Caco-2 (cell line): ENCODE data around the gene TMEM244. TPM values are rescaled to one million over a fixed set of nuclear protein-coding genes. Genes with fewer than 3 reads are reported as not detected.

Experiments
- BruUV-seq: library from RNA; stranded (reverse); fragments of 400-500 nt; replicated peaks from 2 replicates; lab custom pipeline; 2021; lab: Mats Ljungman, UMichigan
- CTCF ChIA-PET: fragments of 300-600 bp; sonication (Branson Sonifier 250); formaldehyde crosslinking; loops from one replicate; lab custom pipeline; 2022; ENCODE audit warnings: antibody characterized with exemption; lab: Charles Lee
- POLR2A ChIA-PET: fragments of 300-600 bp; sonication (Branson Sonifier 250); formaldehyde crosslinking; loops from one replicate; lab custom pipeline; 2022; ENCODE audit warnings: antibody characterized with exemption; lab: Charles Lee
- DNase-seq, 2 experiments: peaks; one replicate each; pipeline versions ENCODE4 v3.0.0 to v3.0.0-alpha.2; 2020 to 2022
- H3K27me3 ChIP-seq: replicated peaks from 2 replicates; pipeline ENCODE4 v1.6.0; 2011; ENCODE audit warnings: low read length; ENCODE audit not compliant: control insufficient read depth, insufficient read depth
- H3K36me3 ChIP-seq: 2 replicates; pipeline ENCODE4 v1.5.1; 2011; ENCODE audit warnings: low read length; ENCODE audit not compliant: control insufficient read depth, insufficient read depth
- H3K4me1 ChIP-seq: fragments of 250-450 bp; sonication (Bioruptor Pico); 2 replicates; pipeline ENCODE4 v1.5.1; 2020; ENCODE audit warnings: mild to moderate bottlenecking
- H3K4me3 ChIP-seq: 2 replicates; pipeline ENCODE4 v1.5.1; 2011; ENCODE audit warnings: low read depth, mild to moderate bottlenecking, control low read depth, low read length
- H3K9me3 ChIP-seq: fragments of 250-450 bp; sonication (Bioruptor Pico); 2 replicates; pipeline ENCODE4 v1.5.1; 2020; ENCODE audit warnings: mild to moderate bottlenecking, moderate library complexity
- H3K27ac Mint-ChIP-seq: one replicate; pipeline ENCODE4 v1.8.0; 2022; ENCODE audit warnings: mixed read lengths; ENCODE audit not compliant: unreplicated experiment
- H3K27me3 Mint-ChIP-seq: one replicate; pipeline ENCODE4 v1.8.0; 2022; ENCODE audit warnings: mixed read lengths; ENCODE audit not compliant: insufficient read depth, unreplicated experiment
- H3K36me3 Mint-ChIP-seq: one replicate; pipeline ENCODE4 v1.8.0; 2022; ENCODE audit warnings: mild to moderate bottlenecking, mixed read lengths; ENCODE audit not compliant: insufficient read depth, unreplicated experiment
- H3K4me1 Mint-ChIP-seq: one replicate; pipeline ENCODE4 v1.8.0; 2022; ENCODE audit warnings: low read depth, mixed read lengths; ENCODE audit not compliant: unreplicated experiment
- H3K4me3 Mint-ChIP-seq: one replicate; pipeline ENCODE4 v1.8.0; 2022; ENCODE audit warnings: mild to moderate bottlenecking, moderate library complexity, mixed read lengths; ENCODE audit not compliant: unreplicated experiment
- H3K9me3 Mint-ChIP-seq: one replicate; pipeline ENCODE4 v1.8.0; 2022; ENCODE audit warnings: mixed read lengths; ENCODE audit not compliant: unreplicated experiment
- intact Hi-C: fragments of 100-400 bp; cut with micrococcal nuclease; formaldehyde crosslinking; loops from one replicate; pipeline ENCODE4 v1.10.0; 2022; ENCODE audit not compliant: unreplicated experiment
- total RNA-seq: library from RNA; stranded (reverse); gene quantifications from 2 replicates; pipeline ENCODE4 v1.2.3, GENCODE V29; 2022
- TF ChIP-seq, protein P1 (sequence below), 2 experiments: fragments of 200-600 bp in 1 of 2; IDR thresholded peaks; 1 replicate in 1 of 2; 2 replicates in 1 of 2; pipeline versions ENCODE4 v1.5.1 to v1.8.0; 2011 to 2022; ENCODE audit warnings: antibody characterized with exemption in 1 of 2, control low read depth in 1 of 2, inconsistent platforms in 1 of 2, low read depth in 1 of 2, low read length in 1 of 2, mild to moderate bottlenecking in 1 of 2, moderate library complexity in 1 of 2; ENCODE audit not compliant: insufficient read depth in 1 of 2, severe bottlenecking in 1 of 2, unreplicated experiment in 1 of 2

TMEM244 gene
- total RNA-seq, 1 experiment from 2014 or later = not detected

DNA sequence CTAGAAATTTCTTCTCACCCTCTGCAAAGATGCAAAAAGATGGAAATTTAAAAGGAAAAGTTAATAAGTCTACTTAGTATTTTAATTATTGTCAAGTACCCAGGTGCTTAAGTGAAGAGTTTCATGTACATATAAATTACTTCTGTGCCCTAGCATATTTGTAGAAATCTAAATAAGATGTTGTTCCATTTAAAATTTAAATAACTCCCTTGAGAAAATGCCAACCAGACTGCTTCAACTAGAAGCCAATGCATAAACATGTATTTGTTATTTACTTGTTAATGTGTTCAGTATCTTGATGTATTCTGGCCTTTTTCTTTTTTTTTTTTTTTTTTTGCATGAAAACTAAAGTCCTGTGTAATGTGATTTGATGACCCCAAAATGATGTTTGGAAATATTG is 6.3 kb upstream of the TMEM244 start:
- no peaks in the 10 kb centered on the region for H3K27me3 ChIP-seq
- H3K36me3 ChIP-seq = no peaks in the 10 kb centered on the region
- peaks cover 3% of the 10 kb centered on the region for H3K27me3 Mint-ChIP-seq
- DNase-seq = no peak
- no peaks in the 10 kb centered on the region for H3K4me1 Mint-ChIP-seq
- POLR2A ChIA-PET = no interaction called here
- H3K27ac Mint-ChIP-seq = no peak overlapping the region
- no peaks in the 10 kb centered on the region for H3K36me3 Mint-ChIP-seq
- H3K4me3 Mint-ChIP-seq = no peak overlapping the region
- CTCF ChIA-PET = no interaction called here
- H3K9me3 Mint-ChIP-seq = no peaks in the 10 kb centered on the region
- no peak overlapping the region for H3K4me3 ChIP-seq
- no peaks in the 10 kb centered on the region for H3K4me1 ChIP-seq
- no TSS peak for BruUV-seq
- intact Hi-C loops = no loop called here
- TF ChIP-seq, protein P1, sequence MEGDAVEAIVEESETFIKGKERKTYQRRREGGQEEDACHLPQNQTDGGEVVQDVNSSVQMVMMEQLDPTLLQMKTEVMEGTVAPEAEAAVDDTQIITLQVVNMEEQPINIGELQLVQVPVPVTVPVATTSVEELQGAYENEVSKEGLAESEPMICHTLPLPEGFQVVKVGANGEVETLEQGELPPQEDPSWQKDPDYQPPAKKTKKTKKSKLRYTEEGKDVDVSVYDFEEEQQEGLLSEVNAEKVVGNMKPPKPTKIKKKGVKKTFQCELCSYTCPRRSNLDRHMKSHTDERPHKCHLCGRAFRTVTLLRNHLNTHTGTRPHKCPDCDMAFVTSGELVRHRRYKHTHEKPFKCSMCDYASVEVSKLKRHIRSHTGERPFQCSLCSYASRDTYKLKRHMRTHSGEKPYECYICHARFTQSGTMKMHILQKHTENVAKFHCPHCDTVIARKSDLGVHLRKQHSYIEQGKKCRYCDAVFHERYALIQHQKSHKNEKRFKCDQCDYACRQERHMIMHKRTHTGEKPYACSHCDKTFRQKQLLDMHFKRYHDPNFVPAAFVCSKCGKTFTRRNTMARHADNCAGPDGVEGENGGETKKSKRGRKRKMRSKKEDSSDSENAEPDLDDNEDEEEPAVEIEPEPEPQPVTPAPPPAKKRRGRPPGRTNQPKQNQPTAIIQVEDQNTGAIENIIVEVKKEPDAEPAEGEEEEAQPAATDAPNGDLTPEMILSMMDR (IDR thresholded peaks at IDR 0.05; ENCODE audit: insufficient read depth in 1 of 2, low read depth in 1 of 2, low read length in 1 of 2, severe bottlenecking in 1 of 2, unreplicated experiment in 1 of 2) = no peak
- peaks cover 3% of the 10 kb centered on the region; the same call in 1 of the 2 replicates for H3K9me3 ChIP-seq

DNA sequence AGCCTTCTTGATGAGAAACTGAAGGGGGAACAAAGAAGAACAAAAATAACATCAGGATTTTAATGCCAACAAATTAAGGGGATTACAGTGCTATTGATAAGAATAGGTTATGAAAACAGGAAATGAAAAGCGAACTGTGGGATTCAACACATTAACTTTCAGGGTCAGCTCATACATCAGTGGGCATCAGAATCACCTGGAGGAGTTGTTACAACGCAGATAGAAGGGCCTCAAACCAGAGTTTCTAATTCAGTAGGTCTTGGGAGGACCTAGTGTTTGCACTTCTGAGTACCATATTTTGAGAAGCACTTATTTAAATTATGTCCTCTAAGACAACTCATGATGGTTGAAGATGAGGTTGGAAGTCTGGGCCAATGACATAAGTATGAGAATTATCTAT is 5.6 kb upstream of the TMEM244 start:
- no peak for DNase-seq
- no TSS peak for BruUV-seq
- Histone ChIP-seq H3K4me1 (no peaks in the 10 kb centered on the region), H3K9me3 (peaks cover 3% of the 10 kb centered on the region; the same call in 1 of the 2 replicates), H3K36me3 (no peaks in the 10 kb centered on the region), H3K4me3 (no peak overlapping the region), H3K27me3 (no peaks in the 10 kb centered on the region)
- Mint-ChIP-seq H3K4me1 (no peaks in the 10 kb centered on the region), H3K36me3 (no peaks in the 10 kb centered on the region), H3K9me3 (no peaks in the 10 kb centered on the region), H3K27ac (no peak overlapping the region), H3K4me3 (no peak overlapping the region), H3K27me3 (peaks cover under 1% of the 10 kb centered on the region)
- ChIA-PET POLR2A (no interaction called here), CTCF (no interaction called here)
- TF ChIP-seq, protein P1 (IDR thresholded peaks at IDR 0.05; ENCODE audit: insufficient read depth in 1 of 2, low read depth in 1 of 2, low read length in 1 of 2, severe bottlenecking in 1 of 2, unreplicated experiment in 1 of 2) = no peak
- intact Hi-C loops = no loop called here

DNA sequence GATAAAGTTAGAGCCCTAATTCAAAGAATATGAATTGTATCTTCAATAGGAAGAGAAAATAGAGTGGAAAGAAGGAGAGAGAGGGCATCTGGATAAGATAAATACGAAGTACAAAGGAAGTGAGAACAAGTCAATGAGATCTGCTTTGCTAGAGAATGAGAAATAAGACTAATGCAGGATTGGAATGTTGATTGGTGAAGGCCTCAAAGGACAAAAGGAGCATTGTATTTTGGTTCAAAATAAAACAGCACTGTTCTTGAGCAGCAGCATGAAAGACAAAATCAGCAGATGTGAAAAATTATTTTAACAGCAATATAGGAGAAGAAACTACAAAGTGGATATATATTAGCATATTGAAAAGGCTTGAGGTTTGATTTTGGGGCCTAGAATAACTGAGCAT is 5.1 kb upstream of the TMEM244 start:
- ChIA-PET CTCF (no interaction called here), POLR2A (no interaction called here)
- Mint-ChIP-seq H3K27me3 (no peaks in the 10 kb centered on the region), H3K27ac (no peak overlapping the region), H3K4me1 (no peaks in the 10 kb centered on the region), H3K4me3 (no peak overlapping the region), H3K36me3 (no peaks in the 10 kb centered on the region), H3K9me3 (no peaks in the 10 kb centered on the region)
- Histone ChIP-seq H3K4me3 (no peak overlapping the region), H3K36me3 (no peaks in the 10 kb centered on the region), H3K4me1 (no peaks in the 10 kb centered on the region), H3K27me3 (no peaks in the 10 kb centered on the region), H3K9me3 (peaks cover 3% of the 10 kb centered on the region; the same call in 1 of the 2 replicates)
- intact Hi-C loops = no loop called here
- BruUV-seq = no TSS peak
- DNase-seq = no peak
- TF ChIP-seq, protein P1 (IDR thresholded peaks at IDR 0.05; ENCODE audit: insufficient read depth in 1 of 2, low read depth in 1 of 2, low read length in 1 of 2, severe bottlenecking in 1 of 2, unreplicated experiment in 1 of 2) = no peak
